Measurements from ENCODE around the gene G0S2. TPM values are rescaled to one million over a fixed set of nuclear protein-coding genes. Genes with fewer than 3 reads are reported as not detected.

Gene G0S2
- total and polyA plus RNA-seq, 2 of the 8 experiments (the other 6 are each of a cell fraction or from before 2014, with no cell fraction given): 1.0 to 1.7 TPM

GRCh38 chr1:209673631-209674417 lies 1.4 kb upstream of the G0S2 start:
- no peaks in the 10 kb centered on the region for H3K36me3 ChIP-seq (ENCODE audit: control insufficient read depth in 2 of 4, insufficient read depth in 4 of 4, low read length in 3 of 4)
- no peak overlapping the region for H3K9ac ChIP-seq (replicated peaks in 1 of 4; ENCODE audit: extremely low read depth in 1 of 4, low read depth in 3 of 4, low read length in 3 of 4)
- H2AK5ac ChIP-seq (ENCODE audit: low read depth, low read length): no peak overlapping the region
- no peaks in the 10 kb centered on the region for H3K79me2 ChIP-seq (ENCODE audit: control insufficient read depth in 1 of 2, insufficient read depth in 2 of 2, low read length in 2 of 2)
- no peak overlapping the region for H2BK20ac ChIP-seq (ENCODE audit: low read length)
- H3K4me2 ChIP-seq (ENCODE audit: insufficient read depth in 1 of 2, low read depth in 2 of 2, low read length in 2 of 2): peak overlapping the region in 1 of 2 experiments; percentile 96; a peak in 2 of 4 replicates
- H3K14ac ChIP-seq (ENCODE audit: insufficient read length): no peak overlapping the region
- no peak overlapping the region for H3K4ac ChIP-seq (replicated peaks; ENCODE audit: insufficient read length, low read depth, low read length)
- H3K27me3 ChIP-seq (replicated peaks in 1 of 4; ENCODE audit: control insufficient read depth in 3 of 4, extremely low read depth in 1 of 4, insufficient read depth in 3 of 4, low read length in 3 of 4): peaks cover 18 to 45% (median 42%) of the 10 kb centered on the region in 4 experiments
- peaks cover 10% of the 10 kb centered on the region for H3K23me2 ChIP-seq (ENCODE audit: low read depth, low read length)
- H3K4me1 ChIP-seq (replicated peaks in 1 of 4; ENCODE audit: control insufficient read depth in 3 of 4, insufficient read depth in 4 of 4, low read length in 3 of 4): peaks cover 0 to 4% (median 3%) of the 10 kb centered on the region in 4 experiments; a peak in 6 of 7 replicates
- DNase-seq (ENCODE audit: low read depth in 1 of 2, low spot score in 2 of 2) (no peak), FAIRE-seq (no peak)
- no peak overlapping the region for H2BK5ac ChIP-seq (ENCODE audit: low read depth, low read length)
- H4K20me1 ChIP-seq (replicated peaks in 1 of 2; ENCODE audit: control insufficient read depth in 1 of 2, insufficient read depth in 2 of 2, low read length in 2 of 2): no peaks in the 10 kb centered on the region
- H4K8ac ChIP-seq (ENCODE audit: extremely low read depth, insufficient read depth, low read length): no peak overlapping the region
- POLR2A ChIA-PET (ENCODE audit: partially characterized antibody): interaction anchor here (0.6 to 3.2 kb wide), 10 partner anchors 9 to 1779 kb away, joined by 3 to 10 read pairs (median 4); partner anchors contain the start of gene CAMK1G
- H4K91ac ChIP-seq (replicated peaks; ENCODE audit: insufficient read length, low read length): no peak overlapping the region
- H4K5ac ChIP-seq (ENCODE audit: insufficient read length, low read depth, low read length): no peak overlapping the region
- H3K18ac ChIP-seq (ENCODE audit: extremely low read depth, low read length): no peak overlapping the region
- CTCF ChIA-PET (ENCODE audit: partially characterized antibody): interaction anchor here (0.8 to 4.9 kb wide), 9 partner anchors 14 to 97 kb away, joined by 3 to 25 read pairs (median 3); no protein-coding TSS in a partner anchor
- no peak overlapping the region for H3K23ac ChIP-seq (ENCODE audit: insufficient read length)
- WGBS, 2 experiments (ENCODE audit: extremely low coverage in 1 of 2, insufficient coverage in 1 of 2, insufficient read length in 1 of 2, insufficient replicate concordance in 2 of 2, low coverage in 1 of 2, low lambda C conversion rate in 2 of 2, missing lambda C conversion rate in 1 of 2): 81% methylated on average over 7 of the region's 7 CpGs; no CpG with 5 or more reads in 1 of the 2 experiments
- peak overlapping the region in 1 of 4 experiments; percentile 64; a peak in 1 of 8 replicates for H3K4me3 ChIP-seq (ENCODE audit: extremely low read depth in 1 of 4, insufficient read depth in 2 of 4, low read depth in 3 of 4, low read length in 4 of 4)
- no peaks in the 10 kb centered on the region for H3K79me1 ChIP-seq (ENCODE audit: low read depth, low read length)
- H3K9me3 ChIP-seq (ENCODE audit: insufficient read depth in 2 of 2, low read depth in 1 of 2, low read length in 1 of 2): no peaks in the 10 kb centered on the region
- H2BK120ac ChIP-seq (replicated peaks; ENCODE audit: low read depth, low read length): no peak overlapping the region
- no peak overlapping the region for H2BK15ac ChIP-seq (ENCODE audit: low read length)
- no peak overlapping the region for H3K56ac ChIP-seq (replicated peaks; ENCODE audit: insufficient read length, low read depth, low read length)
- no peak overlapping the region for H2AFZ ChIP-seq (ENCODE audit: low read length)
- no peak overlapping the region for H3K27ac ChIP-seq (ENCODE audit: low read depth, low read length)
- no peak overlapping the region; the same call in 1 of the 2 replicates for H2BK12ac ChIP-seq (ENCODE audit: low read depth, low read length)
- TF ChIP-seq CEBPB (IDR thresholded peaks at IDR 0.05; ENCODE audit: low read depth, low read length) (peak; percentile 84), SIN3A (conservative IDR thresholded peaks at IDR 0.05 in 1 of 2, IDR thresholded peaks at IDR 0.05 in 1 of 2; ENCODE audit: low read depth in 1 of 2, low read length in 2 of 2) (no peak), ATF3 (IDR thresholded peaks at IDR 0.05; ENCODE audit: insufficient read depth, low read depth, low read length) (peak; percentile 27; the same call in 1 of the 2 replicates), CTBP2 (IDR thresholded peaks at IDR 0.05; ENCODE audit: borderline replicate concordance, insufficient read depth, insufficient read length, low read length) (no peak), CBX5 (IDR thresholded peaks at IDR 0.05; ENCODE audit: low read depth, low read length) (no peak), CBX8 (IDR thresholded peaks at IDR 0.05; ENCODE audit: borderline replicate concordance, low read depth, low read length) (no peak), NRF1 (IDR thresholded peaks at IDR 0.05; ENCODE audit: low read depth, low read length) (no peak), HDAC6 (IDR thresholded peaks at IDR 0.05; ENCODE audit: low read depth, low read length) (no peak), TAF1 (IDR thresholded peaks at IDR 0.05; ENCODE audit: low read depth, low read length) (no peak), TCF12 (IDR thresholded peaks at IDR 0.05; ENCODE audit: low read depth, low read length) (no peak)

All from H1 (cell line).